Measurements from ENCODE around the gene NSG2.

The NSG2 gene

GRCh38 chr5:174046558-174046957 lies 1.1 kb downstream of the NSG2 start:
- H3K36me3 ChIP-seq (replicated peaks): no peaks in the 10 kb centered on the region
- no peaks in the 10 kb centered on the region for H3K4me1 ChIP-seq
- in situ Hi-C loops (cut with MboI; ENCODE audit: low sequenced_read_pairs): loop anchor here (5.0 kb wide), 1 partner anchor 271 kb away; no protein-coding TSS in a partner anchor
- no peak for DNase-seq (ENCODE audit: low spot score in 2 of 2)
- H3K9me3 ChIP-seq: no peaks in the 10 kb centered on the region
- no peaks in the 10 kb centered on the region for H3K27me3 ChIP-seq (ENCODE audit: low read depth)
- no peak overlapping the region for H3K4me3 ChIP-seq

DNA sequence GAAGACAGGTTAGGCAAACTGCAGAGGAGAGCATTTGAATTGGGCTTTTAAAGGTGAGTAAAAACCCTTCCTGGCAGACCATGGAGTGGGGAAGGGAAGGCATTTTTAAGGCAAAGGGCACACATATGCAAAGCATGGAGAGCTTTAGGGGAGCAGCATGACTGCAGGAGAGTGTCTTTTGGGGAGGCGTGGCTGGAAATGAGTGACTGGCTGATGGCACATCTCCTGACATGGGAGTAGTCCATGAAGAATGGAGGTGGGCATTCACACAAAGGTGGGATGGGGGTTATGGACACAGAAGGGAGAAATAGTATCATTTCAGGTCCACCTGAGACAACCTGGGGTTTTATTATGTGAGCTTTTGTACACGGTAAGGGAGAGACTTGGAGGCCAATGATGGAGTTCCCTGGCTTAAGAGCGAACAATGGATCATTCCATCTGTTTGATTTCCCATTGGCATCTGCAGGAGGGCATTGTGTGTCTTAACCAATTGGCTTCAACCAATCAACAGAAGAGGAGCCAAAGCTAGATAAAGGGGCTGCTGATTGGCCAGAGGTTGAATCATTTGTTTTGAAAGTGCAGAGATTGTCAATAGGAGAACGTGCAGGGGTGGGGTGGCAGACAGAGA lies 2.1 kb downstream of the NSG2 start:
- H3K36me3 ChIP-seq (replicated peaks): no peaks in the 10 kb centered on the region
- no peak overlapping the region for H3K4me3 ChIP-seq
- no peaks in the 10 kb centered on the region for H3K4me1 ChIP-seq
- no peaks in the 10 kb centered on the region for H3K9me3 ChIP-seq
- H3K27me3 ChIP-seq (ENCODE audit: low read depth): no peaks in the 10 kb centered on the region
- DNase-seq (ENCODE audit: low spot score in 2 of 2): no peak
- in situ Hi-C loops (cut with MboI; ENCODE audit: low sequenced_read_pairs): loop anchor here (5.0 kb wide), 1 partner anchor 270 kb away; no protein-coding TSS in a partner anchor

- H3K36me3 ChIP-seq (replicated peaks): no peaks in the 10 kb centered on the region
- no peak overlapping the region for H3K4me3 ChIP-seq
- no peaks in the 10 kb centered on the region for H3K4me1 ChIP-seq
- H3K9me3 ChIP-seq: no peaks in the 10 kb centered on the region
- no peak for DNase-seq (ENCODE audit: low spot score in 2 of 2)
- no peaks in the 10 kb centered on the region; the same call in 1 of the 2 replicates for H3K27me3 ChIP-seq (ENCODE audit: low read depth)
- in situ Hi-C loops (cut with MboI; ENCODE audit: low sequenced_read_pairs): no loop called here
These were observed 7.1 kb downstream of the NSG2 start for GRCh38 chr5:174052636-174053035.

- no peak for DNase-seq (ENCODE audit: low spot score in 2 of 2)
- no peaks in the 10 kb centered on the region; the same call in 1 of the 2 replicates for H3K27me3 ChIP-seq (ENCODE audit: low read depth)
- no peak overlapping the region for H3K4me3 ChIP-seq
- in situ Hi-C loops (cut with MboI; ENCODE audit: low sequenced_read_pairs): no loop called here
- H3K9me3 ChIP-seq: no peaks in the 10 kb centered on the region
- no peaks in the 10 kb centered on the region for H3K4me1 ChIP-seq
- H3K36me3 ChIP-seq (replicated peaks): no peaks in the 10 kb centered on the region
These were observed 8.4 kb downstream of the NSG2 start for GRCh38 chr5:174053905-174054304.

DNA sequence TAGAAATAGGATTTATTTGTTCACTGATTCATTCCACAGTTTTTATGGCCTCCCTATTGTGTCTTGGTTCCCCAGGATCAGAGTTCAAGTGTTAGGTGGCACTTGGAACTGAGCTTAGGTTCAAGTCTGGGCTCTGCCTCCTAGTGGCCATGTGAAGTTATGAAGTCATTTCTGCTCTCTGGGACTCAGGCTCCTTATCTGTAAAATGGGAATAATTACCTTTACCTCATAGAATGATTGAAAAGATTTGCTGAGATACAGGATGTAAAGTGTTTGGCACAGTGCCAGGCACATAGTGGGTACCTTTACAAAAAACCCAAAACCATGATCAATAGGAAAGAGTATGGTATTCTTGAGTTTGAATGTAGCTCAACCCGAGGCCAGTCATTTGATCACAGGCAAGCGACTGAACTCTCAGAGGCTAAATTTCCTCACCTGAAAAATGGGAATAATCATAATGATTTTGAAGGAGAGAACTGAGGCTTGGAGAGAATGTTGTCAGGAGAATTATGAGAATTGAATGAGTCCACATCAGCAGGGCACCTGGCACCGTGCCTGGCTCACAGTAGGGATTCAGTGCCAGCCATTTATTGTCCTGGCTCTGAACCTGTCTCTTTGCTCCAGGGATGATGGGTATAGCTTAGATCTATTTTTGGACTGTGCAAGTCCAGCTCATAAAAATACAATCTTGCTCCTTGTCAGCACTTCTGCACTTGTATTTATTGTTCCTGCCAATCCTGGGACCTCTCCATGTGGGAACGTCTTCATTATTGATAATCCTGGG lies 10.8 kb downstream of the NSG2 start:
- Histone ChIP-seq H3K9me3 (no peaks in the 10 kb centered on the region), H3K4me3 (no peak overlapping the region), H3K4me1 (no peaks in the 10 kb centered on the region), H3K27me3 (ENCODE audit: low read depth) (no peaks in the 10 kb centered on the region; the same call in 1 of the 2 replicates), H3K36me3 (replicated peaks) (no peaks in the 10 kb centered on the region)
- in situ Hi-C loops (cut with MboI; ENCODE audit: low sequenced_read_pairs): no loop called here
- no peak for DNase-seq (ENCODE audit: low spot score in 2 of 2)

- H3K27me3 ChIP-seq (ENCODE audit: low read depth): no peaks in the 10 kb centered on the region; the same call in 1 of the 2 replicates
- no peaks in the 10 kb centered on the region for H3K36me3 ChIP-seq (replicated peaks)
- H3K4me3 ChIP-seq: no peak overlapping the region
- in situ Hi-C loops (cut with MboI; ENCODE audit: low sequenced_read_pairs): no loop called here
- H3K9me3 ChIP-seq: no peaks in the 10 kb centered on the region
- DNase-seq (ENCODE audit: low spot score in 2 of 2): no peak
- no peaks in the 10 kb centered on the region for H3K4me1 ChIP-seq
These were observed 11.7 kb downstream of the NSG2 start for GRCh38 chr5:174057206-174057605.

DNA sequence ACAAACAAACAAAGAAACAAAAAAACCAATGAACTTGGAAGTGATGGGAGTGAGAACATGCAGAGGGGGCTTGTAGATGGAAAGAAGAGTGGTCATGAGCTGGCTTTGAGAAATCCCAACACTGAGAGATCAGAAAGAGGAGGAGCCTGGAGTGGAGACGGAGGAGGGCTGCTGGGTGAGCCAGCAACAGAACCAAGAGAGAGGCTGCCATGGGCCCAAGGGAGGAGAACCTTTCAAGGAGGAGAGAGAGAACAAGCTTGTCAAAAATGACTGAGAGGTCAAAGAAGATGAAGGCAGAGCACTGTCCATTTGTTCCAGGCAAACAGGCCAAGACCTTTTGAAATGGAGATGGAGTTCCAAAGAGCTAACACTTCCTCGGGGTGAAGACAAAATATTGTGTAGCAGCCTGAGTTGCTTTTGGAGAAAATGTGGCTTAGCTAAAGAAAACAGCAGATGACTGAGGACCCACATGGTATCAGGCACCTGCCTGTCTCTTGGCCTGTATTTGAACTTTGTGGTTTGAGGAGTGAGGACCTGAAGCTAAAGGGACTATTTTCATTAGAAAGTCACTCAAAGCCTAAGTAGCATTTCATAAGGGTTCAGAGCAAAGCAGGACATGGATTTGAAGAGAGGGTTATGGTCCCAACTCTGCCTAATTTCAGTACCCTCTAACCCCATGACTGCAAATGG lies 13.1 kb downstream of the NSG2 start:
- no peaks in the 10 kb centered on the region for H3K9me3 ChIP-seq
- no peak for DNase-seq (ENCODE audit: low spot score in 2 of 2)
- H3K4me1 ChIP-seq: no peaks in the 10 kb centered on the region
- in situ Hi-C loops (cut with MboI; ENCODE audit: low sequenced_read_pairs): no loop called here
- H3K36me3 ChIP-seq (replicated peaks): no peaks in the 10 kb centered on the region
- no peak overlapping the region for H3K4me3 ChIP-seq
- peaks cover under 1% of the 10 kb centered on the region; the same call in 1 of the 2 replicates for H3K27me3 ChIP-seq (ENCODE audit: low read depth)

GRCh38 chr5:174059247-174059646 lies 13.7 kb downstream of the NSG2 start:
- Histone ChIP-seq H3K4me1 (no peaks in the 10 kb centered on the region), H3K36me3 (replicated peaks) (no peaks in the 10 kb centered on the region), H3K4me3 (no peak overlapping the region), H3K9me3 (no peaks in the 10 kb centered on the region), H3K27me3 (ENCODE audit: low read depth) (peaks cover 4% of the 10 kb centered on the region; the same call in 1 of the 2 replicates)
- DNase-seq (ENCODE audit: low spot score in 2 of 2): no peak
- in situ Hi-C loops (cut with MboI; ENCODE audit: low sequenced_read_pairs): no loop called here

GRCh38 chr5:174063082-174063756 lies 17.7 kb downstream of the NSG2 start:
- H3K27me3 ChIP-seq (ENCODE audit: low read depth): peaks cover 7% of the 10 kb centered on the region; the same call in 1 of the 2 replicates
- no peaks in the 10 kb centered on the region for H3K4me1 ChIP-seq
- no peaks in the 10 kb centered on the region for H3K36me3 ChIP-seq (replicated peaks)
- in situ Hi-C loops (cut with MboI; ENCODE audit: low sequenced_read_pairs): no loop called here
- DNase-seq (ENCODE audit: low spot score in 2 of 2): no peak
- H3K9me3 ChIP-seq: no peaks in the 10 kb centered on the region
- H3K4me3 ChIP-seq: no peak overlapping the region

DNA sequence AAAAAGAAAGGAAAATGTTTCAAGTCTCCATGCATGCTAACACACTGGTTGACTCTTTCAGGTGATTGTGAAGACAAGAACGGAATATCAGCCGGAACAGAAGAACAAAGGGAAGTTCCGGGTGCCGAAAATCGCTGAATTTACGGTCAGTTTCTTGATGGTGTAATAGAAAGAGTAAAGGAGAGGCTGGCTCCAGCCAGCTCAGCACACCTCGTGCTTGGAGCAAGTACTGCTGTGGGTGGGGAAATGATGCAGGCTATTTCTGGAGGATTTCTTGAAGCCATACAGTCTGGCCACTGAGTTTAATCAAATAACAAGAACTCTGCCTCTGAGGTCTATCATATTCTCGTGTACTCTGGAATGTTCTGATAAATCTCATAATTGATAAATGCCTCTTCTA lies 18.7 kb downstream of the NSG2 start:
- Histone ChIP-seq H3K4me1 (no peaks in the 10 kb centered on the region), H3K27me3 (ENCODE audit: low read depth) (peaks cover 7% of the 10 kb centered on the region; the same call in 1 of the 2 replicates), H3K4me3 (no peak overlapping the region), H3K9me3 (no peaks in the 10 kb centered on the region), H3K36me3 (replicated peaks) (no peaks in the 10 kb centered on the region)
- DNase-seq (ENCODE audit: low spot score in 2 of 2): no peak
- in situ Hi-C loops (cut with MboI; ENCODE audit: low sequenced_read_pairs): no loop called here

GRCh38 chr5:174065528-174066197 lies 20.2 kb downstream of the NSG2 start:
- in situ Hi-C loops (cut with MboI; ENCODE audit: low sequenced_read_pairs): no loop called here
- H3K27me3 ChIP-seq (ENCODE audit: low read depth): peaks cover 7% of the 10 kb centered on the region; the same call in 1 of the 2 replicates
- no peaks in the 10 kb centered on the region for H3K4me1 ChIP-seq
- H3K4me3 ChIP-seq: no peak overlapping the region
- H3K9me3 ChIP-seq: no peaks in the 10 kb centered on the region
- no peaks in the 10 kb centered on the region for H3K36me3 ChIP-seq (replicated peaks)
- DNase-seq (ENCODE audit: low spot score in 2 of 2): no peak

DNA sequence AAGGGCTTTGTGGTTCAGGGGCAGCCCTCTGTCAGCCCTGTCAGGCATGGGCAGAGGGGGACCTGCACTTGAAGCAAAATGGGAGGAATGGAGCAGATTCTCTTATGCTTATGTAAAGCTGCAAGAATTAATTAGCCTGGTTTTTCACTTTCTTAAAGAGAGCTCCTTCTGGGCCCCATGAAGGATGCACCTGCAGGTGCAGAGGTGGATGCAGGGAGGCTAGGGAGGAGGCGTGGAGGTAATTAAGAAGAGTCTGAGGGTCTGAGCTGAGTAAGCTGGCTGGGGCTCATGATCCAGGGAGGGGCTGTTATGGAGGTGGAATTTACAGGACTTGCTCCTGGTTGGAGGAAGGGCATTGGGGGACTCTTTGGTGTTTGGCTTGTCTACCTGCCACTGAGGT lies 22.0 kb downstream of the NSG2 start:
- Histone ChIP-seq H3K4me3 (no peak overlapping the region), H3K36me3 (replicated peaks) (no peaks in the 10 kb centered on the region), H3K27me3 (ENCODE audit: low read depth) (peaks cover 7% of the 10 kb centered on the region; the same call in 1 of the 2 replicates), H3K9me3 (no peaks in the 10 kb centered on the region), H3K4me1 (no peaks in the 10 kb centered on the region)
- no peak for DNase-seq (ENCODE audit: low spot score in 2 of 2)
- in situ Hi-C loops (cut with MboI; ENCODE audit: low sequenced_read_pairs): no loop called here

DNA sequence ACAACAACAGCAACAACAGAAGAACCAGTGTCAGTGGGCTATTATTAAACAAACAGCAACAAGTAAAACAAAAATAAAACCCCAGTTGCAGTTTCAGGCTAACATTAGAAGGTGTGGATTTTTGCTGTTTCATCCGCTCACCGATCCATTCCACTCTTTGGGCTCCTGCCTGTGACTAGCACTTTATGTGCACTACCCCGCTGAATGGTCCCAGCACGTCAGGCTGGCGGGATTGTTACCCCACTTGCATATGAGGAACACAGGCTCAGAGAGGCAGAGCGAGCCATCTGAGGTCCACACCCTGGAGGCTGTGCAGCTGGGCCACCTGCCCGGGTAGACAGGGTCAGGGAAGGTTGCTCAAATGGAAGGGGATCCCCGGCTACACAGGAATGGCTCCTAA lies 26.0 kb downstream of the NSG2 start:
- DNase-seq (ENCODE audit: low spot score in 2 of 2): no peak
- no peaks in the 10 kb centered on the region for H3K36me3 ChIP-seq (replicated peaks)
- no peaks in the 10 kb centered on the region for H3K9me3 ChIP-seq
- H3K4me1 ChIP-seq: no peaks in the 10 kb centered on the region
- H3K27me3 ChIP-seq (ENCODE audit: low read depth): 0 out of 2 replicates have a peak, but pooled peaks cover 3% of the 10 kb centered on the region
- in situ Hi-C loops (cut with MboI; ENCODE audit: low sequenced_read_pairs): no loop called here
- no peak overlapping the region for H3K4me3 ChIP-seq

Measured in HAP-1 (cell line).